Hematopoietic multipotent progenitor cell treated with erythropoietin and hydrocortisone succinate and interleukin-3 and kit ligand, for 15 days (in vitro differentiated cells): ENCODE data around the gene ZFP92.

ENCODE experiments used
- DNase-seq: peaks from one replicate; pipeline ENCODE4 v3.0.0-alpha.2; 2015; ENCODE audit warnings: low spot score

ZFP92 gene

GRCh38 chrX:153457136-153457825, 46.0 kb downstream of the ZFP92 start:
- no peak for DNase-seq

GRCh38 chrX:153457827-153458466, 46.7 kb downstream of the ZFP92 start:
- DNase-seq: no peak

- no peak for DNase-seq
Observed at GRCh38 chrX:153458476-153458875, 47.2 kb downstream of the ZFP92 start.

GRCh38 chrX:153459986-153460385, 48.7 kb downstream of the ZFP92 start:
- no peak for DNase-seq

GRCh38 chrX:153460826-153461225, 49.6 kb downstream of the ZFP92 start:
- peak; percentile 37 for DNase-seq
